Measurements from ENCODE around the gene MCM3. TPM values are rescaled to one million over a fixed set of nuclear protein-coding genes. Genes with fewer than 3 reads are reported as not detected.

The MCM3 gene
- total and polyA plus RNA-seq, 4 donors = 7.4 to 60.8 (median 12.3) TPM

- Histone ChIP-seq H3K36me3 (ENCODE audit: control insufficient read depth in 4 of 4, insufficient read depth in 3 of 4, low read depth in 1 of 4, low read length in 3 of 4) (peaks cover 3 to 37% (median 30%) of the 10 kb centered on the region in 4 donors), H3K9me3 (ENCODE audit: control insufficient read depth in 4 of 4, low read length in 3 of 4) (no peaks in the 10 kb centered on the region), H3K27me3 (ENCODE audit: control insufficient read depth in 4 of 4, insufficient read depth in 4 of 4, low read length in 3 of 4) (no peaks in the 10 kb centered on the region), H3K4me3 (ENCODE audit: low read depth in 1 of 3, low read length in 3 of 3) (no peak overlapping the region), H3K27ac (ENCODE audit: low read depth in 1 of 2, low read length in 2 of 2) (no peak overlapping the region), H3K4me1 (ENCODE audit: control insufficient read depth in 4 of 4, insufficient read depth in 4 of 4, low read length in 3 of 4) (peaks cover 0 to 22% (median 8%) of the 10 kb centered on the region in 4 donors), H3K9ac (ENCODE audit: low read depth in 1 of 2, low read length in 2 of 2) (no peak overlapping the region)
- 57% methylated on average over 6 of the region's 6 CpGs for WGBS
- DNase-seq (ENCODE audit: low spot score) = no peak
- no peak for TF ChIP-seq ZBTB33 (IDR thresholded peaks at IDR 0.05)
- no peak for TF ChIP-seq ATF3 (IDR thresholded peaks at IDR 0.05)
- TF ChIP-seq FOXA2 (IDR thresholded peaks at IDR 0.05) = no peak
- TF ChIP-seq EGR1 (IDR thresholded peaks at IDR 0.05; ENCODE audit: low read depth in 2 of 2) = no peak
- no peak for TF ChIP-seq YY1 (IDR thresholded peaks at IDR 0.05)
- TF ChIP-seq JUND (IDR thresholded peaks at IDR 0.05) = no peak
- TF ChIP-seq SP1 (IDR thresholded peaks at IDR 0.05) = no peak
- TF ChIP-seq TAF1 (conservative IDR thresholded peaks at IDR 0.05) = no peak
- no peak for TF ChIP-seq FOXA1 (IDR thresholded peaks at IDR 0.05)
- TF ChIP-seq CTCF (IDR thresholded peaks at IDR 0.05; ENCODE audit: low read depth, low read length, missing input control) = no peak
- TF ChIP-seq RAD21 (IDR thresholded peaks at IDR 0.05) = no peak
- no peak for TF ChIP-seq MAX (IDR thresholded peaks at IDR 0.05)
These were observed 1.4 kb downstream of the MCM3 start for GRCh38 chr6:52283111-52283510.

GRCh38 chr6:52276130-52276529 lies 8.4 kb downstream of the MCM3 start:
- Histone ChIP-seq H3K27me3 (ENCODE audit: control insufficient read depth in 4 of 4, insufficient read depth in 4 of 4, low read length in 3 of 4) (no peaks in the 10 kb centered on the region), H3K4me3 (ENCODE audit: low read depth in 1 of 3, low read length in 3 of 3) (no peak overlapping the region), H3K36me3 (ENCODE audit: control insufficient read depth in 4 of 4, insufficient read depth in 3 of 4, low read depth in 1 of 4, low read length in 3 of 4) (peaks cover 5 to 65% (median 45%) of the 10 kb centered on the region in 4 donors), H3K9me3 (ENCODE audit: control insufficient read depth in 4 of 4, low read length in 3 of 4) (no peaks in the 10 kb centered on the region), H3K4me1 (ENCODE audit: control insufficient read depth in 4 of 4, insufficient read depth in 4 of 4, low read length in 3 of 4) (no peaks in the 10 kb centered on the region), H3K9ac (ENCODE audit: low read depth in 1 of 2, low read length in 2 of 2) (no peak overlapping the region), H3K27ac (ENCODE audit: low read depth in 1 of 2, low read length in 2 of 2) (no peak overlapping the region)
- no peak for DNase-seq (ENCODE audit: low spot score)
- 97% methylated on average over 10 of the region's 10 CpGs for WGBS
- TF ChIP-seq HNF4A (conservative IDR thresholded peaks at IDR 0.05) = no peak
- TF ChIP-seq HNF4G (IDR thresholded peaks at IDR 0.05) = no peak
- TF ChIP-seq JUND (IDR thresholded peaks at IDR 0.05) = no peak
- no peak for TF ChIP-seq FOXA2 (IDR thresholded peaks at IDR 0.05)
- no peak for TF ChIP-seq RXRA (IDR thresholded peaks at IDR 0.05)
- TF ChIP-seq CTCF (IDR thresholded peaks at IDR 0.05; ENCODE audit: low read depth, low read length, missing input control) = no peak
- no peak for TF ChIP-seq NR2F2 (IDR thresholded peaks at IDR 0.05)
- TF ChIP-seq ZBTB33 (IDR thresholded peaks at IDR 0.05) = no peak
- no peak for TF ChIP-seq ATF3 (IDR thresholded peaks at IDR 0.05)
- TF ChIP-seq YY1 (IDR thresholded peaks at IDR 0.05) = no peak
- TF ChIP-seq FOXA1 (IDR thresholded peaks at IDR 0.05) = no peak
- no peak for TF ChIP-seq EGR1 (IDR thresholded peaks at IDR 0.05; ENCODE audit: low read depth in 2 of 2)
- no peak for TF ChIP-seq REST (IDR thresholded peaks at IDR 0.05)
- TF ChIP-seq RAD21 (IDR thresholded peaks at IDR 0.05) = no peak
- no peak for TF ChIP-seq SP1 (IDR thresholded peaks at IDR 0.05)
- TF ChIP-seq GABPA (IDR thresholded peaks at IDR 0.05 in 1 of 2, conservative IDR thresholded peaks at IDR 0.05 in 1 of 2) = no peak

All from liver (tissue), 9 donors.